ENCODE measurements around the gene SPARC. TPM values are rescaled to one million over a fixed set of nuclear protein-coding genes. Genes with fewer than 3 reads are reported as not detected.

Gene SPARC
- polyA plus RNA-seq, 1 of the 3 experiments (the other 2 are of a cell fraction) = 1,115 TPM

- H3K4me1 ChIP-seq (ENCODE audit: control insufficient read depth in 1 of 2, insufficient read depth in 2 of 2, low read depth in 1 of 2, low read length in 1 of 2) = peaks cover 45 to 46% of the 10 kb centered on the region in 2 experiments
- H3F3A ChIP-seq (replicated peaks; ENCODE audit: insufficient read depth) = peaks cover 51% of the 10 kb centered on the region
- peaks cover 94% of the 10 kb centered on the region for H3K79me2 ChIP-seq (ENCODE audit: insufficient read depth)
- peak overlapping the region; percentile 91 for H3K9ac ChIP-seq
- ChIA-PET CTCF (interaction anchor here (0.8 to 2.5 kb wide), 11 partner anchors 9 to 236 kb away, joined by 3 to 18 read pairs (median 5); partner anchors contain the start of gene SLC36A1), POLR2A (no interaction called here)
- H2AFZ ChIP-seq (ENCODE audit: low read depth) = no peak overlapping the region
- H3K27me3 ChIP-seq (ENCODE audit: insufficient read depth) = no peaks in the 10 kb centered on the region
- no peak for DNase-seq
- H3K36me3 ChIP-seq (replicated peaks in 1 of 2; ENCODE audit: control insufficient read depth in 1 of 2, insufficient read depth in 2 of 2, low read length in 1 of 2) = peaks cover 34 to 51% of the 10 kb centered on the region in 2 experiments
- peak overlapping the region in 1 of 2 experiments; percentile 83; a peak in 1 of 4 replicates for H3K4me3 ChIP-seq (ENCODE audit: low read depth in 2 of 2, low read length in 1 of 2)
- H3K9me3 ChIP-seq = no peaks in the 10 kb centered on the region
- H3K4me2 ChIP-seq = peak overlapping the region; percentile 80
- H3K9me2 ChIP-seq = no peaks in the 10 kb centered on the region
- WGBS (ENCODE audit: low lambda C conversion rate) = 92% methylated on average over 5 of the region's 5 CpGs
- no peak for TF ChIP-seq MEF2A (IDR thresholded peaks at IDR 0.05; ENCODE audit: borderline replicate concordance, low read depth)
- no peak for TF ChIP-seq TEAD4 (IDR thresholded peaks at IDR 0.05; ENCODE audit: borderline replicate concordance, insufficient read depth)
- no peak for TF ChIP-seq NRF1 (IDR thresholded peaks at IDR 0.05; ENCODE audit: low read depth, low read length)
- TF ChIP-seq EZH2phosphoT487 (IDR thresholded peaks at IDR 0.05; ENCODE audit: borderline replicate concordance, low read depth) = no peak
- TF ChIP-seq SMC3 (IDR thresholded peaks at IDR 0.05; ENCODE audit: low read depth, low read length) = no peak
- TF ChIP-seq RFX5 (IDR thresholded peaks at IDR 0.05; ENCODE audit: low read length) = no peak
- no peak for TF ChIP-seq RCOR1 (IDR thresholded peaks at IDR 0.05; ENCODE audit: low read length)
- H3K27ac ChIP-seq (ENCODE audit: low read depth in 2 of 2, low read length in 1 of 2) = peak overlapping the region in 1 of 2 experiments; percentile 97; a peak in 2 of 4 replicates
- H4K20me1 ChIP-seq (ENCODE audit: insufficient read depth) = peaks cover 64% of the 10 kb centered on the region
Measured at GRCh38 chr5:151683444-151683843, 3.3 kb downstream of the SPARC start.

- TF ChIP-seq RFX5 (IDR thresholded peaks at IDR 0.05; ENCODE audit: low read length) = no peak
- TF ChIP-seq POLR2AphosphoS5 (IDR thresholded peaks at IDR 0.05; ENCODE audit: low read depth, low read length) = 0 out of 2 replicates have a peak, but pooled peaks have one; percentile 25
- no peaks in the 10 kb centered on the region for H3K9me2 ChIP-seq
- H3K4me3 ChIP-seq (ENCODE audit: low read depth in 2 of 2, low read length in 1 of 2) = no peak overlapping the region; a peak in 1 of 4 replicates
- peaks cover 46 to 52% of the 10 kb centered on the region in 2 experiments for H3K4me1 ChIP-seq (ENCODE audit: control insufficient read depth in 1 of 2, insufficient read depth in 2 of 2, low read depth in 1 of 2, low read length in 1 of 2)
- 68% methylated on average over 2 of the region's 5 CpGs for WGBS (ENCODE audit: low lambda C conversion rate)
- peak overlapping the region; percentile 43 to 97; a peak in 2 of 4 replicates for H3K27ac ChIP-seq (ENCODE audit: low read depth in 2 of 2, low read length in 1 of 2)
- H3K36me3 ChIP-seq (replicated peaks in 1 of 2; ENCODE audit: control insufficient read depth in 1 of 2, insufficient read depth in 2 of 2, low read length in 1 of 2) = peaks cover 35 to 56% of the 10 kb centered on the region in 2 experiments
- peaks cover 99% of the 10 kb centered on the region for H3K79me2 ChIP-seq (ENCODE audit: insufficient read depth)
- H3K27me3 ChIP-seq (ENCODE audit: insufficient read depth) = no peaks in the 10 kb centered on the region
- H3F3A ChIP-seq (replicated peaks; ENCODE audit: insufficient read depth) = peaks cover 51% of the 10 kb centered on the region
- DNase-seq = no peak
- no peaks in the 10 kb centered on the region for H3K9me3 ChIP-seq
- CTCF ChIA-PET = interaction anchor here (0.8 to 2.5 kb wide), 6 partner anchors 10 to 236 kb away, joined by 3 to 18 read pairs (median 4); partner anchors contain the start of gene SLC36A1
- H2AFZ ChIP-seq (ENCODE audit: low read depth) = no peak overlapping the region
- H3K9ac ChIP-seq = peak overlapping the region; percentile 91; the same call in 1 of the 2 replicates
- POLR2A ChIA-PET = no interaction called here
- H4K20me1 ChIP-seq (ENCODE audit: insufficient read depth) = peaks cover 70% of the 10 kb centered on the region
- H3K4me2 ChIP-seq = peak overlapping the region; percentile 80
Measured at GRCh38 chr5:151682751-151683331, 3.9 kb downstream of the SPARC start.

GRCh38 chr5:151682240-151682639, 4.5 kb downstream of the SPARC start:
- no peak overlapping the region for H3K4me3 ChIP-seq (ENCODE audit: low read depth in 2 of 2, low read length in 1 of 2)

More at GRCh38 chr5:151682240-151682639, 4.5 kb downstream of the SPARC start:
- peaks cover 57% of the 10 kb centered on the region for H3F3A ChIP-seq (replicated peaks; ENCODE audit: insufficient read depth)
- no peak overlapping the region; the same call in 1 of the 2 replicates for H3K9ac ChIP-seq
- peaks cover 76% of the 10 kb centered on the region for H4K20me1 ChIP-seq (ENCODE audit: insufficient read depth)
- H2AFZ ChIP-seq (ENCODE audit: low read depth) = no peak overlapping the region
- H3K4me2 ChIP-seq = peak overlapping the region; percentile 80
- H3K79me2 ChIP-seq (ENCODE audit: insufficient read depth) = peaks cover 99% of the 10 kb centered on the region
- no peaks in the 10 kb centered on the region for H3K9me2 ChIP-seq
- TF ChIP-seq PBX3 (IDR thresholded peaks at IDR 0.05) (no peak), USF2 (IDR thresholded peaks at IDR 0.05; ENCODE audit: borderline replicate concordance, low read depth, low read length) (no peak), TAF1 (IDR thresholded peaks at IDR 0.05; ENCODE audit: borderline replicate concordance, low read depth, low read length) (no peak), MAX (IDR thresholded peaks at IDR 0.05; ENCODE audit: low read depth) (no peak), NRF1 (IDR thresholded peaks at IDR 0.05; ENCODE audit: low read depth, low read length) (no peak)
- POLR2A ChIA-PET = no interaction called here
- peaks cover 45 to 58% of the 10 kb centered on the region in 2 experiments for H3K4me1 ChIP-seq (ENCODE audit: control insufficient read depth in 1 of 2, insufficient read depth in 2 of 2, low read depth in 1 of 2, low read length in 1 of 2)
- H3K9me3 ChIP-seq = no peaks in the 10 kb centered on the region
- 76% methylated on average over 6 of the region's 6 CpGs for WGBS (ENCODE audit: low lambda C conversion rate)
- DNase-seq = no peak
- no peaks in the 10 kb centered on the region for H3K27me3 ChIP-seq (ENCODE audit: insufficient read depth)
- CTCF ChIA-PET = interaction anchor here (0.6 to 2.5 kb wide), 6 partner anchors 9 to 408 kb away, joined by 3 to 18 read pairs (median 6); partner anchors contain the start of gene SLC36A1
- peaks cover 39 to 59% of the 10 kb centered on the region in 2 experiments for H3K36me3 ChIP-seq (replicated peaks in 1 of 2; ENCODE audit: control insufficient read depth in 1 of 2, insufficient read depth in 2 of 2, low read length in 1 of 2)
- H3K27ac ChIP-seq (ENCODE audit: low read depth in 2 of 2, low read length in 1 of 2) = peak overlapping the region in 1 of 2 experiments; percentile 97; a peak in 1 of 4 replicates
